Measurements from ENCODE around the gene OGG1.

OGG1 gene

GRCh38 chr3:9776896-9777693 is 27.3 kb downstream of the OGG1 start:
- peaks cover 48% of the 10 kb centered on the region for H3K4me1 Mint-ChIP-seq
- no peaks in the 10 kb centered on the region for H3K9me3 Mint-ChIP-seq
- peaks cover 18% of the 10 kb centered on the region for H3K36me3 Mint-ChIP-seq (ENCODE audit: low read depth)
- no peak overlapping the region for H3K4me3 Mint-ChIP-seq
- H3K27me3 Mint-ChIP-seq (ENCODE audit: low read depth) = no peaks in the 10 kb centered on the region
- TF ChIP-seq, protein P1, sequence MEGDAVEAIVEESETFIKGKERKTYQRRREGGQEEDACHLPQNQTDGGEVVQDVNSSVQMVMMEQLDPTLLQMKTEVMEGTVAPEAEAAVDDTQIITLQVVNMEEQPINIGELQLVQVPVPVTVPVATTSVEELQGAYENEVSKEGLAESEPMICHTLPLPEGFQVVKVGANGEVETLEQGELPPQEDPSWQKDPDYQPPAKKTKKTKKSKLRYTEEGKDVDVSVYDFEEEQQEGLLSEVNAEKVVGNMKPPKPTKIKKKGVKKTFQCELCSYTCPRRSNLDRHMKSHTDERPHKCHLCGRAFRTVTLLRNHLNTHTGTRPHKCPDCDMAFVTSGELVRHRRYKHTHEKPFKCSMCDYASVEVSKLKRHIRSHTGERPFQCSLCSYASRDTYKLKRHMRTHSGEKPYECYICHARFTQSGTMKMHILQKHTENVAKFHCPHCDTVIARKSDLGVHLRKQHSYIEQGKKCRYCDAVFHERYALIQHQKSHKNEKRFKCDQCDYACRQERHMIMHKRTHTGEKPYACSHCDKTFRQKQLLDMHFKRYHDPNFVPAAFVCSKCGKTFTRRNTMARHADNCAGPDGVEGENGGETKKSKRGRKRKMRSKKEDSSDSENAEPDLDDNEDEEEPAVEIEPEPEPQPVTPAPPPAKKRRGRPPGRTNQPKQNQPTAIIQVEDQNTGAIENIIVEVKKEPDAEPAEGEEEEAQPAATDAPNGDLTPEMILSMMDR (IDR thresholded peaks at IDR 0.05; ENCODE audit: unreplicated experiment in 3 of 3) = no peak
- H3K27ac Mint-ChIP-seq = peak overlapping the region in 1 of 3 experiments; percentile 85

DNA sequence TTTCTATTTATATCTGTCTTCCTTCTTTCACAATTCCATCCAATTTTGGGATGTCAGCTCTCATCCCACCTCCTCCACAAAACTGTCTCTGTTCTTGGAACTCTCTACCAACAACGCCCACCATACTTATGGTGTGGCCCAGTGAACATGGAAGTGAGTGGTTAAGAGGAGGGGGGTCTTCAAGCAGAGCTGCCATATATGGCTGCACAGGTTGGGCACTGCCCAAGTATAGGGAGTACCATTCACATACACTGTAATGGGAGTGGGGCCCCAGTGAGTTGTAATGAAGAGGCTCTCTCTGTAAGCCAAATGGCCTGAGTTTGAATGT is 27.9 kb downstream of the OGG1 start:
- TF ChIP-seq, protein P1 (IDR thresholded peaks at IDR 0.05; ENCODE audit: unreplicated experiment in 3 of 3) = no peak
- Mint-ChIP-seq H3K9me3 (no peaks in the 10 kb centered on the region), H3K27me3 (ENCODE audit: low read depth) (no peaks in the 10 kb centered on the region), H3K27ac (peak overlapping the region in 2 of 3 experiments; percentile 12 to 85), H3K4me3 (no peak overlapping the region), H3K4me1 (peaks cover 43% of the 10 kb centered on the region), H3K36me3 (ENCODE audit: low read depth) (peaks cover 22% of the 10 kb centered on the region)

DNA sequence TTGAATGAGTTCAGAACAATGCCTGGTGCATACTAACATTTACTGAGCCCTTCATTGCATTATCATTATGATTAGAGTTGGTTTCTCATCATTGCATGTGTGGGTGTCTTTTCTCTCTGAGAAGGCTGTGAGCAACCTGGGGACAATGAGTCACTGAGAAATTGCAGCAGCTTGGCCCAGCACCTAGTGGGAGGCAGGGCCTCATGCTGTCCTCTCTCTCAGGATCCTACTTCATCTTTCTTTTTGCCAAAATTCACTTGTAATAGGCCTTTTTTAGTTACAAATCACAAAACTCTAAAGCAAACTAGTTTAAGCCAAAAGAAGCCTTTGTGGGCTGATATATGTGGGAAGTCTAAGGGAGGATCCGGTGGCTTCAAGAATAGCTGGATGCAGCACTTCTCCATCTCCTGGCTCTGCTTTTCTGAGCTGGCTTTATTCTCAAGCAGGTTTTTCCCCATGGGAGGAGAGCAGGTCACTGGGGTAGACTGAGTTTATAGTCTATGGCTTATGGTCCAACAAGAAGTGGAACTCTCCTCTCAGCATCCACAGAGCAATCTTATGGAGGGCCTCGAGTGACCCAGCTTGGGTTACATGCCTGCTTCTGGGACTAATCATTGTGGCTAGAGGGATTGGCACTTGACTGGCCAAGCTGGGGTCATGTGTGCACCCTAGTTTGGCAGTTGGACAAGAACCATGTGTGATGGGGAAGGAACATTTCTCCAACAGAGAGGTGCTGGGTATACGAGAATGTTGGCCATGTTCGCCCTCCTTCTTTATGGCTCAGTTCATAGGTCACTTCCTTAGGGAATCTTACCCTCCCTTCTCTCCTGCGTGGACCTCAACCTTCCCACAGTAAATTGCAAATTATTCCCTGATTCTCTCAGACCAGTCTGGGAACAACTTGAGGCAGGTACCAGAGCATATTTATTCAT is 28.7 kb downstream of the OGG1 start:
- Mint-ChIP-seq H3K27me3 (ENCODE audit: low read depth) (no peaks in the 10 kb centered on the region), H3K27ac (peak overlapping the region; percentile 28 to 93 (median 85)), H3K4me1 (peaks cover 41% of the 10 kb centered on the region), H3K4me3 (no peak overlapping the region), H3K9me3 (no peaks in the 10 kb centered on the region), H3K36me3 (ENCODE audit: low read depth) (peaks cover 27% of the 10 kb centered on the region)
- TF ChIP-seq, protein P1 (IDR thresholded peaks at IDR 0.05; ENCODE audit: unreplicated experiment in 3 of 3) = no peak

GRCh38 chr3:9779075-9779593 is 29.4 kb downstream of the OGG1 start:
- no peaks in the 10 kb centered on the region for H3K27me3 Mint-ChIP-seq (ENCODE audit: low read depth)
- TF ChIP-seq, protein P1 (IDR thresholded peaks at IDR 0.05; ENCODE audit: unreplicated experiment in 3 of 3) = no peak
- peaks cover 30% of the 10 kb centered on the region for H3K36me3 Mint-ChIP-seq (ENCODE audit: low read depth)
- H3K27ac Mint-ChIP-seq = peak overlapping the region; percentile 28 to 93 (median 85)
- H3K4me1 Mint-ChIP-seq = peaks cover 41% of the 10 kb centered on the region
- no peaks in the 10 kb centered on the region for H3K9me3 Mint-ChIP-seq
- H3K4me3 Mint-ChIP-seq = no peak overlapping the region

DNA sequence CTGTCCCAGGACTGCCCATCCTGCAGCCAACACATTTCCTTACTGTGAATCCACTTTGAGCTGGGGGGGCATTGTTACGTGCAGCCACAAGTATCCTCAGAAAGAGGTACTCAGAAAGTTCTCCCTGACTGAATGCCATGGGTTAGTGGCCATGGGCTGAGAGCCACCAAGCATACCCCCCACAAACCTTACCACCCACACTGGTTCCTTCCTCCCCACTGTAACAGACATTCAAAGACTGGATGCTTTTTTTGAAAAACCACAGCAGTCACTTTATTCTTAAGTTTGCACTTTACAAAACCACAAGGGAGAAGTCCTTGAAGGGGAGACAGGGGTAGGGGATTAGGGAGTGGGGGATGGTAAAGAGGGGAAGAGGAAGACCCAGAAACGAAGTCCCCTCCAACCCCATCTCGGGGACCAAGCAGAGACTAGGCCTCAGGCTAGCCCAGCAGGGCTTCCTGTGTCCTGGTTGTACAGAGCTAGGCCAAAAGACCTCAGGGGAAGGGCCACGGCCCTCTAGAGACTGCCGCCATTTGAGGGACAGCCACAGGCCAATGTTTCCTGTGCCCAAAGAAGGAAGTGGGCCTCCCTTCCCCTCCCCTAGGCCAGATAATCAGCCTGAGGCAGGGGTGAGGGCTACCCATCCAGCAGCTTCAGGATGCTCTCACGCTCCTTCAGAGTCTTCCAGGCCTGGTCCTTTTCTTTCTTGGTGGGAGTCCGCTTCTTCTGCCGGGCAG is 30.1 kb downstream of the OGG1 start:
- peak overlapping the region; percentile 61 to 85 (median 81) for H3K27ac Mint-ChIP-seq
- no peaks in the 10 kb centered on the region for H3K9me3 Mint-ChIP-seq
- no peak overlapping the region for H3K4me3 Mint-ChIP-seq
- peaks cover 41% of the 10 kb centered on the region for H3K4me1 Mint-ChIP-seq
- H3K36me3 Mint-ChIP-seq (ENCODE audit: low read depth) = peaks cover 34% of the 10 kb centered on the region
- TF ChIP-seq, protein P1 (IDR thresholded peaks at IDR 0.05; ENCODE audit: unreplicated experiment in 3 of 3) = no peak
- H3K27me3 Mint-ChIP-seq (ENCODE audit: low read depth) = no peaks in the 10 kb centered on the region

Data from nephron (organoid).